ENCODE results near the gene GHITM. TPM values are rescaled to one million over a fixed set of nuclear protein-coding genes. Genes with fewer than 3 reads are reported as not detected.
"Not testable (repeated sequence)": the region's sequence is repeated elsewhere in the genome, so short reads cannot be mapped to it uniquely, and the experiment has no call there.

GHITM gene
- total RNA-seq, 6 experiments from 2014 or later = 133 to 231 (median 166) TPM

DNA sequence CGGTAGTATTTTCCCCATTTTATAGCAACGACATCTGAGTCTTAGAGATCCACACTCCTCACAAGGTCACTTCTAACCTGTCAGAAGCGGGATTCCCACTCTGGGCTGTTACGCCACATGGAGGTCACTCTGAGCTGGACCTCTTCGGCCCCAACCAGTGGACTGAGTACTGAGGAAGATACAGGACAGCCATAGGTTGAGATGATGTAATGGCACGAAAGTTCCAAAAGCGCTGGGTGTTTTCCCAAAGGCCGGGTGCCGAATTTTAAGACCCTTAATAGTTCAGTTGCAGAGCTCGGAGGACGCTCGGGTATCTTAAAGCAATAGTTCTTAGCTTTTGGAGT lies 699 bp downstream of the GHITM start:
- WGBS (ENCODE audit: insufficient coverage, low coverage, low lambda C conversion rate, missing lambda C conversion rate) = 4% methylated on average over 10 of the region's 12 CpGs
- intact Hi-C loops (cut with DNase I) = no loop called here
- peaks cover 9 to 37% (median 17%) of the 10 kb centered on the region in 4 donors for H3K36me3 ChIP-seq
- H3K27me3 ChIP-seq = no peaks in the 10 kb centered on the region
- peak overlapping the region; percentile 94 to 98 (median 97) for H3K27ac ChIP-seq
- H3K4me1 ChIP-seq = peaks cover 0 to 14% (median 6%) of the 10 kb centered on the region in 4 donors
- ATAC-seq (peak; percentile 25 to 42 (median 28)), DNase-seq (peak; percentile 23 to 54 (median 53))
- no peak for TF ChIP-seq POLR2A (IDR thresholded peaks at IDR 0.05)
- TF ChIP-seq, protein P1, sequence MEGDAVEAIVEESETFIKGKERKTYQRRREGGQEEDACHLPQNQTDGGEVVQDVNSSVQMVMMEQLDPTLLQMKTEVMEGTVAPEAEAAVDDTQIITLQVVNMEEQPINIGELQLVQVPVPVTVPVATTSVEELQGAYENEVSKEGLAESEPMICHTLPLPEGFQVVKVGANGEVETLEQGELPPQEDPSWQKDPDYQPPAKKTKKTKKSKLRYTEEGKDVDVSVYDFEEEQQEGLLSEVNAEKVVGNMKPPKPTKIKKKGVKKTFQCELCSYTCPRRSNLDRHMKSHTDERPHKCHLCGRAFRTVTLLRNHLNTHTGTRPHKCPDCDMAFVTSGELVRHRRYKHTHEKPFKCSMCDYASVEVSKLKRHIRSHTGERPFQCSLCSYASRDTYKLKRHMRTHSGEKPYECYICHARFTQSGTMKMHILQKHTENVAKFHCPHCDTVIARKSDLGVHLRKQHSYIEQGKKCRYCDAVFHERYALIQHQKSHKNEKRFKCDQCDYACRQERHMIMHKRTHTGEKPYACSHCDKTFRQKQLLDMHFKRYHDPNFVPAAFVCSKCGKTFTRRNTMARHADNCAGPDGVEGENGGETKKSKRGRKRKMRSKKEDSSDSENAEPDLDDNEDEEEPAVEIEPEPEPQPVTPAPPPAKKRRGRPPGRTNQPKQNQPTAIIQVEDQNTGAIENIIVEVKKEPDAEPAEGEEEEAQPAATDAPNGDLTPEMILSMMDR (IDR thresholded peaks at IDR 0.05) = no peak
- H3K4me3 ChIP-seq = peak overlapping the region; percentile 96 to 100 (median 97)
- no peaks in the 10 kb centered on the region for H3K9me3 ChIP-seq

DNA sequence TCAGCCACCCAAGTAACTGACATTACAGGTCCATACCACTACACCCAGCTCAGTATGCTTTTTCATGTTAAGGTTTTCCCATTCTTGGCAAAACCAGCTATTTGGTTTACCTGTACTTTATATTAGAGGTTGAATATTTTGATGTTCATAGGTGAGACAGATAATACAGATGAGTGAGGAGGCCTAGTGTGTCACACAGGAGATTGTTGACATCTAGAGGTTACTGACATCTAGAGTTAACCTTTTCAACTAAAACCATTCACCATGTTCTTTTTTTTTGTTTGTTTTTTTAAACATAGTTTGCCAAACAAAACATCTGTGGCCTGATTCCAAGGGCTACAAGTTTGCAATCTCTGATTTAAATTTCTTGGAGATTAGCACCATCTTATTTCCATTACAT lies 8.0 kb downstream of the GHITM start:
- Histone ChIP-seq H3K36me3 (peaks cover 14 to 91% (median 53%) of the 10 kb centered on the region in 4 donors), H3K27me3 (no peaks in the 10 kb centered on the region), H3K4me1 (no peaks in the 10 kb centered on the region), H3K27ac (no peak overlapping the region), H3K9me3 (no peaks in the 10 kb centered on the region), H3K4me3 (no peak overlapping the region)
- no peak for TF ChIP-seq POLR2A (IDR thresholded peaks at IDR 0.05)
- TF ChIP-seq, protein P1 (IDR thresholded peaks at IDR 0.05) = no peak
- DNase-seq (no peak), ATAC-seq (peak; percentile 36 to 56 (median 49))
- intact Hi-C loops (cut with DNase I) = no loop called here

DNA sequence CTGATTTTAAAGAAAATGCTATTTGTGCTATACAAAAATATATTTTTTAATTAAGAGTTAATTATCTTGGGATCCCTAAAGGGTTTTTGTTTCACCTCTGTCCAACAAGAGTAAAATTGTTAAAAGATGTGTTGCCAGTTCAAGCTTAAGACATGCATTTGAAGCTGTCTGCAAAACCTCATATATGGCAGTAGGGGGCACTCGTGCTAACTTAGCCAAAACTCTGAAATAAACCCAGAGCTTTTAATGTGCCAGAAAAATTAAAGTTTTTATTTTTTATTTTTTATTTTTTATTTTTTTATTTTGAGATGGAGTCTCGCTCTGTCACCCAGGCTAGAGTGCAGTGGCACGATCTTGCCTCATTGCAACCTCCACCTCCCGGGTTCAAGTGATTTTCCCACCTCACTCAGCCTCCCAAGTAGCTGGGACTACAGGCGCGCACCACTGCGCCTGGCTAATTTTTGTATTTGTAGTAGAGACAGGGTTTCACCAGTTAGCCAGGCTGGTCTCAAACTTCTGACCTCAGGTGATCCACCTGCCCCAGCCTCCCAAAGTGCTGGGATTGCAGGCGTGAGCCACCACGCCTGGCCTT lies 8.8 kb downstream of the GHITM start:
- TF ChIP-seq, protein P1 (IDR thresholded peaks at IDR 0.05) = peak; percentile 41 to 72 (median 68)
- H3K4me3 ChIP-seq; intact Hi-C loops (cut with DNase I); DNase-seq; H3K27ac ChIP-seq; H3K4me1 ChIP-seq; H3K9me3 ChIP-seq; H3K27me3 ChIP-seq: not testable (repeated sequence)
- ATAC-seq = peak; percentile 47 to 71 (median 66)
- 21% methylated on average over 2 of the region's 9 CpGs for WGBS (ENCODE audit: insufficient coverage, low coverage, low lambda C conversion rate, missing lambda C conversion rate)
- H3K36me3 ChIP-seq = peaks cover 18 to 91% (median 58%) of the 10 kb centered on the region in 4 donors

DNA sequence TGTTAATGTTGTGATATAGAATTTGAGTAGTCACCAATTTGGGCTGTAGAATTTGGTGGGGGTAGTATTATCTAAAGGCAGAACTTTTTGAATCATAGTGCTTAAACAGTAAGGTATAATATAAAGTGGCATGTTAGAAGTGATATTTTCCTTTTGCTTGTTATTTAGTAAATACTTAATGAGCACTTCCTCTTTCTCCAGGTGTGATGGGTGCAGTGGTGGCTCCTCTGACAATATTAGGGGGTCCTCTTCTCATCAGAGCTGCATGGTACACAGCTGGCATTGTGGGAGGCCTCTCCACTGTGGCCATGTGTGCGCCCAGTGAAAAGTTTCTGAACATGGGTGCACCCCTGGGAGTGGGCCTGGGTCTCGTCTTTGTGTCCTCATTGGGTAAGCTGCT lies 10.5 kb downstream of the GHITM start:
- DNase-seq (no peak), ATAC-seq (no peak)
- no peak for TF ChIP-seq POLR2A (IDR thresholded peaks at IDR 0.05)
- TF ChIP-seq, protein P1 (IDR thresholded peaks at IDR 0.05) = no peak
- Histone ChIP-seq H3K27me3 (no peaks in the 10 kb centered on the region), H3K9me3 (no peaks in the 10 kb centered on the region), H3K36me3 (peaks cover 18 to 85% (median 47%) of the 10 kb centered on the region in 4 donors), H3K4me1 (no peaks in the 10 kb centered on the region), H3K27ac (no peak overlapping the region), H3K4me3 (no peak overlapping the region)
- intact Hi-C loops (cut with DNase I) = no loop called here
- 92% methylated on average over 2 of the region's 2 CpGs for WGBS (ENCODE audit: insufficient coverage, low coverage, low lambda C conversion rate, missing lambda C conversion rate)

DNA sequence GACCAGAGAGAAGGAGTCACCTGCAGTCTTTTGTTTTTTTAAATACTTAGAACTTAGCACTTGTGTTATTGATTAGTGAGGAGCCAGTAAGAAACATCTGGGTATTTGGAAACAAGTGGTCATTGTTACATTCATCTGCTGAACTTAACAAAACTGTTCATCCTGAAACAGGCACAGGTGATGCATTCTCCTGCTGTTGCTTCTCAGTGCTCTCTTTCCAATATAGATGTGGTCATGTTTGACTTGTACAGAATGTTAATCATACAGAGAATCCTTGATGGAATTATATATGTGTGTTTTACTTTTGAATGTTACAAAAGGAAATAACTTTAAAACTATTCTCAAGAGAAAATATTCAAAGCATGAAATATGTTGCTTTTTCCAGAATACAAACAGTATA lies 13.5 kb downstream of the GHITM start:
- no peak overlapping the region for H3K27ac ChIP-seq
- DNase-seq = no peak
- H3K4me1 ChIP-seq = no peaks in the 10 kb centered on the region
- H3K9me3 ChIP-seq = no peaks in the 10 kb centered on the region
- ATAC-seq = no peak
- TF ChIP-seq, protein P1 (IDR thresholded peaks at IDR 0.05) = no peak
- TF ChIP-seq POLR2A (IDR thresholded peaks at IDR 0.05) = no peak
- H3K27me3 ChIP-seq = no peaks in the 10 kb centered on the region
- intact Hi-C loops (cut with DNase I) = no loop called here
- H3K36me3 ChIP-seq = peaks cover 12 to 60% (median 35%) of the 10 kb centered on the region in 4 donors
- no peak overlapping the region for H3K4me3 ChIP-seq
